ENCODE data around the gene MAP3K3.
"Not testable (repeated sequence)": the region's sequence is repeated elsewhere in the genome, so short reads cannot be mapped to it uniquely, and the experiment has no call there.

The MAP3K3 gene

DNA sequence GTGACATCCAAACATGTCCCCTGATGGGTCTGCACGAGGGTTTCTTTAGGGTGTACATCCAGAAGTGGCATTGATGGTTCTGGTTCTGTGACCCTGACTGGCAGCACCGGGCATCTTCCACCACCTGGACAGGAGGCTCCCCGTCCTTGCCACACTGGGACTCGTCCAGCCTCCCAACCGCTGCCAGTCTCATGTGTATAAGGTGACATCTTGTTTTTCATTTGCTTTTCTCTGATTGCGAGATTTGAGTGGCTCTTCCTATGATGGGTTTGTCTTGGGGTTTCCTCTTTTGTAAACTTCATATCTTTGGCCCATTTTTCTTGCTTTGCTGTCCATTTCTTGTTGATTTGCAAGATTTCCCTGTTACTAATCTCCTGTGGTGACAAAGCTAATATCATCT, 86.9 kb downstream of the MAP3K3 start:
- DNase-seq, result no peak

DNA sequence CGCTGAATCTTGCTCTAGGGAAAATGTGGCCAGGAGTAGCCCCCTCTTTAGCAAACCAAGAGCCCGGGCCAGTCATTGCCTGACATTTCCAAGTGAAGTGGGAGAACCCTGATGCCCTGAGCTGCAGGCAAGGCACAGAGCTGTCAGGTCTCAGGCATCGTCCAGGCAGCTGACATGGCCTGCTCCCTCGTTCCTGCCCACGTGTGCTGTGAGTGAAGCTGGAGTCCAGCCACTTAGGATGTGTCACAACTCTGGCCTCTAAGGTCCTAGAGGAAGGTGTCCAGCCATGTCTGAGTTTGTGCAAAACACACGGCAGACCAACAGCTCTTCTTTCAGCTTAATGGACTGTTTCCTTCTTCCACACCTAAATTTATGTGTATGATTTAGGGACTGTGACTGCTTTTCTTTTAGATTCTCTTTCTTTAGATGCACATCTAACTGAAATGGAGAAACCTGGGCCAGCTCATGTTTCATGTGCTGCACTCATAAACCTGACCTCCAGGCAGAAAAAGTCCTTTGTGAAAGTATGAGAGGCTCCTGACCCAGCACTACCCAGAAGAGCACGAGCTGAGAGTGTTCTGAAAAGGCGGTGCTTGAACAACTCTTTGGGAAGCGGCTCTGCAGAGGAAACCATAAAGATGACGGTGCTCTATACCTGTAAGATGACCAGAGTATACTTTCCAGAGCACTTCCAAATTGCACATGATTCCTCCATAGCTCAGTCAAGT, 92.5 kb downstream of the MAP3K3 start:
- no peak for DNase-seq

DNA sequence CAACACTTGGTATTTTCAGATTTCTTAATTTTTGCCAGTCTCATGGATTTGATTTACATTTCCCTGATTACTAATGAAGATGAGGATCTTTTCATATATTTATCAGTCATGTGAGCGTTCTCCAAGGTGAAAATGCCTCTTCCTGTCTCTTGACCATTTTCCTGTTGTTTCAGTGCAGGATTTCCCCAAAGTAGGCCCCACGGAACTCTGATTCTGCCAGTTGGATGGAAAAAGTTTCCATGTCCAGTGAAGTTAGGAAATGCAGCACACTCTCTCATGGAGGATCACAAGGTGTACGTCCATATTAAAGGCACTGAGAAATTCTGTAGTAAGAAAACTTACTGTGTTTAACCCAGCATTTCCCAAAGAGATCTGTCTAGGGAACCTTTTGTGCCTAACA, 94.2 kb downstream of the MAP3K3 start:
- no peak for DNase-seq

DNA sequence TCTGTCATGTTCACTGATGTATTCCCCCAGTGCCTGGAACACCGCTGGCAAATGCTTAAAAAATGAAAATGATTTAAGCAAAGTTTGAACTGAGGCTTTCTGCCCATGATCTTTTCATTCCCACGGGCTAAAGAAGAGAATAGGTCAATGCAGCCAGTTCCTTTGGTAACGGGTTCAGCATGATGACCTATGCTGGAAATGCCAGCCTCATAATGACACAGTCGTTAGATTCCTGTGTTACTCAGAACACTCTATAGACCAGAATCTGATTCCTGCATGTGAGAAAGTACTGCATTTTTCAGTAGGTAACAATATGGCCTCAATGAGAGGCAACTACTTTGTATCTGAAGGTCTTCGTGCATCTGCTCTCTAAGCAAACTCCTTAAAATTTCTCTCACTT, 96.8 kb downstream of the MAP3K3 start:
- no peak for DNase-seq

DNA sequence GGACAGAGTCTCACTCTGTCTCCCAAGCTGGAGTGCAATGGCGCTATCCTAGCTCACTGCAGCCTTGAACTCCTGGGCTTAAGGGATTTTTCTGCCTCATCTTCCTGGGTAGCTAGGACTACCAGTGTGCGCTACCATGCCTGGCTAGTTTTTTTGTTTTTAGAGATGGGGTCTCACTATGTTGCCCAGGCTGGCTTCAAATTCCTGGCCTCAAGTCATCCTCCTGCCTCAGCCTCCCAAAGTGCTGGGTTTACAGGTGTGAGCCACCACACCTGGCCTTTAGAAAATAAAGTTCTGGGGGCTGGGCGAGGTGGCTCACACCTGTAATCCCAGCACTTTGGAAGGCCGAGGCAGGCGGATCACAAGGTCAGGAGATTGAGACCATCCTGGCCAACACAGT, 98.0 kb downstream of the MAP3K3 start:
- not testable (repeated sequence) for DNase-seq

DNA sequence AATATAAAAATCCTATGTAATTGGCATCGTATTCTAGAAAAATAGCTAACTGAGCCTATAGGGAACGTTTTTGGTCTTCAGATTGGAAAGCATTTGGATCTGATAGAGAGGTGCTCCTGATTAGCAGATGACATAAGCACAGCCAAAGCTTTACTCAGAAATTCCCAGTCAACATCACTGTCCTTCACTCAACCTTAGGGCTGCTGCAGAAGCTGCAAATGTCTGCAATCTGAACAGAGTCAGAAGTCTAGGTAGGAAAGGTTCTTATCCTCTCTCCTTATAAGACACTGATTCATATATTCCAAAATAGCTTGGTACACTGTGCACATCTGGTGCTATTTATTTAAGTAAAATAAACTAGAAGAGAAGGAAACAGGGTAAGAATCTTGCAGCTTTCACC, 100.2 kb downstream of the MAP3K3 start:
- no peak for DNase-seq

DNA sequence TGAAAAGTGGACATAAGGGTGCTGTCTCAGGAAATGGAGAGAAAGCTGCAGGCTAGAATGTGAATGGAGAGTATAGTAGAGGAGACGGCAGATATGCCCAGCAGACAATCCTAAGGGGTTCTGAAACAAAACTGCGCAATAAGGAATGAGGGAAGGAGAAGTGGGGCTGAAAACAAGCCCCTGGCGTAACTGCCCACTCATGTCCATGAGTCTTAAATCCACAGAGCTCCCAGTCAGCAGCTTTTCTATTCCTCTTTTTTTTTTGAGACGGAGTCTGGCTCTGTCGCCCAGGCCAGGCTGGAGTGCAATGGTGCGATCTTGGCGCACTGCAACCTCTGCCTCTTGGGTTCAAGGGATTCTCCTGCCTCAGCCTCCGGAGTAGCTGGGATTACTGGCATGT, 113.5 kb downstream of the MAP3K3 start:
- no peak for DNase-seq

DNA sequence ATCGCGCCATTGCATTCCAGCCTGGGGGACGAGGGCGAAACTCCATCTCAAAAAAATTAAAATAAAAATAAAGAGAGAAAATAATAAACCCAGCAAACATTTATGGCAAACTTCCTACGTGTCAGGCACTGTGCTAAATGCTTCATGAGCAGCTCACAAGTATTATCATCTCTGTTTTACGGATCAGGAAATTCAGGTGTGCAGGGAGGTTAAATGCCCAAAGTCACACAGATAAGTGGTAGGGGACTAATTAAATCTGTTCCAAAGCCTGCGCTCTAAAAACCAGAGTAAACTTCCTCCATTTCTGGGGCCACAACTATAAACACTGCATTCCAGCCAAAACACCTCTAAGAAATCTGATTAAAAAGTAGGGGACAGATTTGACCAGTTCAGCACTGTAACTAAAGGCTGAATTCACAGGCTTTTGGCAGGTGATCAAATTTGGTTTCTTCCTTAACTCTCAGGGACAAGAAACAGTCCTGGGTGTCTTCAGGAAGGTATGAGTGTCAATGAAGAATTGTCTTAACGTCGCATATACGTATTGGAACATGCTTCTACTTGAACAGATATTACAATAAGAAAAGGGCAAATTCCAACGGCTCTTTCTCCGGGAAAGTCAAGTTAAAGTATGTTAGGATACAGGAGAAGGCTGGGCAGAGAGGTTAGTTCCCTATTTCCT, 118.4 kb downstream of the MAP3K3 start:
- DNase-seq, result no peak

DNA sequence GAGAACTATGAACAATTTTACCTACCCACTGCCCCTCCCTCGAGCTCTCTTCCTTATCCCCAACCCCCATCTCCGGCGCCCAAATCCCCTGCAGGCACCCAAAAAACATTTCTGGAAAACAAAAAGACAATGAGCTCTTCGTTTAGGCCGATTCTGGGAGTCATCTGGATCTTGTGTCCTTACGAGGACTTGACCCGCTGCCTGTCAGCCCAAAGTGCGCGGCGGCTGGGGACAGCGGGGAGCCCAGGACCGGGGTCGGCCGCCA, 118.9 kb downstream of the MAP3K3 start:
- no peak for DNase-seq

DNA sequence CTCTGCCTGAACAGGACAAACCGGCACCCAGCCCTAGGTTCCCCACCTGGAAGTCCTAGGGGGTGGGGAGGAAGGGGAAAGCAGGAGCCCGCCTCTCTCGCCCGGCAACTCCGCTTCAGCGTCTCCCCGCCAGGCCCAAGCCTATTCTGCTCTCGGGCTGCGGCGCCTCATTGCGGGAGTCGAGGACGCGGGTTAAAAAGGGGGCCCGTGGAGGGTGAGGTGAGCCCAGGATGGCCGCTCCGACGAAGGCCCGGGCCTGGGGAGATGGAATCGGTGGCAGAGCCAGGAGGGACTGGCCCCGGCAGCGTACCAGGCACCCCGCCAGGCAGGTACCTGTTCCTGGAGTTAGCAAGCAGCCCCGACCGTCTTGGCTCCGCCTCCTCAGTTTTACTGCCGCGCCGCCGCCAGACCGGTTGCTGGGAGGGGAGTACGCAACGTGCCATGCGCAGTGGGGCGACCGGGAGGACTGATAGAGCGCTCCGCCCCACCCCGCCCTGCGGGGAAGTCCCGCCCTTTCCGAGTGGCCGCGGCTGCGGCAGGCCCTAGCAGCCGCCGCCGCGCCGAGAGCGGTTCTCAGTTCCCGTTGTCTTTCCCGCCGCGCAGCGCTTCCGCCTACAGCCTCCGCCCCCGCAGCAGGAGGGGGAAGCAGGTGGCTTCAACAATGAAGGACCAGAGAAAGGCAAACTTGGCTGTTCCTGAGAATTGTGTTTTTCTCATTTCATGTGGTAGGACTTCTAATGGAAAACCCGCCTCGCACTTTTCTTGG, 119.4 kb downstream of the MAP3K3 start, which contains the start of gene STRADA:
Gene STRADA, minus strand, starts transcription at position 392 of the 766 bp plus-strand sequence. CDS start 13,430 bp downstream, outside the sequence.
- DNase-seq, result peak; percentile 63
